ENCODE results near the gene STK16. TPM values are rescaled to one million over a fixed set of nuclear protein-coding genes. Genes with fewer than 3 reads are reported as not detected.

STK16 gene
- polyA plus RNA-seq, 1 donor from 2014 or later, result 64.9 TPM

GRCh38 chr2:219214141-219214540 is 31.1 kb upstream of the STK16 start:
- TF ChIP-seq EZH2 (IDR thresholded peaks at IDR 0.05; ENCODE audit: borderline replicate concordance, insufficient read depth, low read length, poor library complexity, severe bottlenecking), result no peak
- TF ChIP-seq MXI1 (conservative IDR thresholded peaks at IDR 0.05; ENCODE audit: poor library complexity, severe bottlenecking), result no peak
- TF ChIP-seq RAD21 (conservative IDR thresholded peaks at IDR 0.05), result no peak
- TF ChIP-seq TAF1 (IDR thresholded peaks at IDR 0.05; ENCODE audit: low read depth), result no peak
- TF ChIP-seq SMC3 (conservative IDR thresholded peaks at IDR 0.05; ENCODE audit: poor library complexity), result no peak
- no peak for TF ChIP-seq CTCF (IDR thresholded peaks at IDR 0.05; ENCODE audit: poor library complexity, severe bottlenecking)
- TF ChIP-seq EP300 (conservative IDR thresholded peaks at IDR 0.05; ENCODE audit: poor library complexity, severe bottlenecking), result no peak
- no peak for TF ChIP-seq POLR2AphosphoS5 (IDR thresholded peaks at IDR 0.05)
- TF ChIP-seq REST (IDR thresholded peaks at IDR 0.05; ENCODE audit: borderline replicate concordance), result no peak
- Histone ChIP-seq H4K20me1 (ENCODE audit: insufficient read depth) (no peaks in the 10 kb centered on the region), H3K4me2 (ENCODE audit: low read length) (no peak overlapping the region), H3K9me3 (ENCODE audit: low read length) (no peaks in the 10 kb centered on the region), H3K27ac (ENCODE audit: low read length) (no peak overlapping the region), H3K4me3 (ENCODE audit: low read length) (no peak overlapping the region), H2AFZ (ENCODE audit: low read depth, low read length) (no peak overlapping the region), H3K79me2 (replicated peaks; ENCODE audit: insufficient read depth, low read length) (no peaks in the 10 kb centered on the region), H3K9me2 (ENCODE audit: insufficient read depth, low read length) (no peaks in the 10 kb centered on the region), H3K9ac (ENCODE audit: low read length) (no peak overlapping the region), H3F3A (ENCODE audit: insufficient read depth, low read length, poor library complexity, severe bottlenecking) (no peaks in the 10 kb centered on the region), H3K27me3 (ENCODE audit: insufficient read depth, low read depth, low read length) (no peaks in the 10 kb centered on the region), H3K36me3 (ENCODE audit: insufficient read depth, low read length) (no peaks in the 10 kb centered on the region)

GRCh38 chr2:219214786-219215185 is 30.5 kb upstream of the STK16 start:
- Histone ChIP-seq H3K27ac (ENCODE audit: low read length) (no peak overlapping the region), H3K36me3 (ENCODE audit: insufficient read depth, low read length) (no peaks in the 10 kb centered on the region), H3K9me2 (ENCODE audit: insufficient read depth, low read length) (no peaks in the 10 kb centered on the region), H3K79me2 (replicated peaks; ENCODE audit: insufficient read depth, low read length) (no peaks in the 10 kb centered on the region), H4K20me1 (ENCODE audit: insufficient read depth) (no peaks in the 10 kb centered on the region), H3K4me3 (ENCODE audit: low read length) (no peak overlapping the region), H2AFZ (ENCODE audit: low read depth, low read length) (no peak overlapping the region), H3K9me3 (ENCODE audit: low read length) (no peaks in the 10 kb centered on the region), H3K27me3 (ENCODE audit: insufficient read depth, low read depth, low read length) (no peaks in the 10 kb centered on the region), H3F3A (ENCODE audit: insufficient read depth, low read length, poor library complexity, severe bottlenecking) (no peaks in the 10 kb centered on the region), H3K9ac (ENCODE audit: low read length) (no peak overlapping the region), H3K4me2 (ENCODE audit: low read length) (no peak overlapping the region)
- TF ChIP-seq TAF1 (IDR thresholded peaks at IDR 0.05; ENCODE audit: low read depth), result no peak
- TF ChIP-seq EP300 (conservative IDR thresholded peaks at IDR 0.05; ENCODE audit: poor library complexity, severe bottlenecking), result no peak
- TF ChIP-seq POLR2AphosphoS5 (IDR thresholded peaks at IDR 0.05), result no peak
- no peak for TF ChIP-seq CTCF (IDR thresholded peaks at IDR 0.05; ENCODE audit: poor library complexity, severe bottlenecking)
- TF ChIP-seq RAD21 (conservative IDR thresholded peaks at IDR 0.05), result no peak
- TF ChIP-seq SMC3 (conservative IDR thresholded peaks at IDR 0.05; ENCODE audit: poor library complexity), result no peak
- TF ChIP-seq MXI1 (conservative IDR thresholded peaks at IDR 0.05; ENCODE audit: poor library complexity, severe bottlenecking), result no peak
- TF ChIP-seq REST (IDR thresholded peaks at IDR 0.05; ENCODE audit: borderline replicate concordance), result no peak
- no peak for TF ChIP-seq EZH2 (IDR thresholded peaks at IDR 0.05; ENCODE audit: borderline replicate concordance, insufficient read depth, low read length, poor library complexity, severe bottlenecking)

All from neural cell (in vitro differentiated cells).